ENCODE data around the gene NR4A1.

Gene NR4A1

DNA sequence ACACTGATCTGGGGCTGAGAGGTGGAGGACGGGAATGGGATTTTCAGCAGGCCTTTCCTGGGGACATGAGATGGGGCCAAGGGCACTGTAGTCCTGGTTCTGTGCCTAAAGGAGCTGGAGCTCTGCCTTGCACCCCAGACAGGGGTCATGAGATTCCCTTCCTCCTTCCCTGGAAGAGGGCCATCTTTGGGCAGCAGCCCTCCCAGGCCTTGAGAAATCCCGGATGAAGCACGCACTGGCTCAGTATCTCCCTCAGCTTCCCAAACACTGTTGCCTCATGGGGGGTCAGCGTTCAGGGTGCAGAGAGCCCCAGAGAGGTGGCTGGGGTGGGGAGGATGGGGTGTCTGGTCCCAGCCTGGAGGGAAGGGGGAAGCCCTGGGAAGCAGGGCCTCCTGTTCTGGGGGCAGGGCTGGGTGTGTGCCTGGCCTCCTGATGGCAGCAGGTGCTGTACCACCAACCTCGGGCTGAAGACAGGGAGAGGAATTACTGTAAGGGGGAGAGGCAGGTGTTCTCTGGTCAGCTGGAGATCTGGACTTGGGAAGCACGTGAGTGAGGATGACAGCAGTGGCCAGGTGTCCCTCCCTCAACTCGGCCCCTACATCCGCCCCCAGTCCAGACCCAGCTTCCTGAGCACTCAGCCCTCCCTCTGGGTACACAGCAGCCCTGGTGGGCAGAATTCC is 8.4 kb upstream of the NR4A1 start:
- no peak for ATAC-seq
- TF ChIP-seq ZNF70 (CRISPR knock-in tag; IDR thresholded peaks at IDR 0.05) = no peak
- TF ChIP-seq BACH2 (CRISPR knock-in tag; IDR thresholded peaks at IDR 0.05; ENCODE audit: borderline replicate concordance) = no peak
- TF ChIP-seq ZFP30 (CRISPR knock-in tag; IDR thresholded peaks at IDR 0.05) = no peak
- no peak for TF ChIP-seq OSR1 (CRISPR knock-in tag; IDR thresholded peaks at IDR 0.05)
- no peak for TF ChIP-seq TCF4 (CRISPR knock-in tag; IDR thresholded peaks at IDR 0.05; ENCODE audit: borderline replicate concordance)
- no peak for TF ChIP-seq ZFP3 (CRISPR knock-in tag; IDR thresholded peaks at IDR 0.05)
- no peak for TF ChIP-seq RARB (CRISPR knock-in tag; IDR thresholded peaks at IDR 0.05)
- TF ChIP-seq PPARA (CRISPR knock-in tag; IDR thresholded peaks at IDR 0.05; ENCODE audit: borderline replicate concordance) = no peak

DNA sequence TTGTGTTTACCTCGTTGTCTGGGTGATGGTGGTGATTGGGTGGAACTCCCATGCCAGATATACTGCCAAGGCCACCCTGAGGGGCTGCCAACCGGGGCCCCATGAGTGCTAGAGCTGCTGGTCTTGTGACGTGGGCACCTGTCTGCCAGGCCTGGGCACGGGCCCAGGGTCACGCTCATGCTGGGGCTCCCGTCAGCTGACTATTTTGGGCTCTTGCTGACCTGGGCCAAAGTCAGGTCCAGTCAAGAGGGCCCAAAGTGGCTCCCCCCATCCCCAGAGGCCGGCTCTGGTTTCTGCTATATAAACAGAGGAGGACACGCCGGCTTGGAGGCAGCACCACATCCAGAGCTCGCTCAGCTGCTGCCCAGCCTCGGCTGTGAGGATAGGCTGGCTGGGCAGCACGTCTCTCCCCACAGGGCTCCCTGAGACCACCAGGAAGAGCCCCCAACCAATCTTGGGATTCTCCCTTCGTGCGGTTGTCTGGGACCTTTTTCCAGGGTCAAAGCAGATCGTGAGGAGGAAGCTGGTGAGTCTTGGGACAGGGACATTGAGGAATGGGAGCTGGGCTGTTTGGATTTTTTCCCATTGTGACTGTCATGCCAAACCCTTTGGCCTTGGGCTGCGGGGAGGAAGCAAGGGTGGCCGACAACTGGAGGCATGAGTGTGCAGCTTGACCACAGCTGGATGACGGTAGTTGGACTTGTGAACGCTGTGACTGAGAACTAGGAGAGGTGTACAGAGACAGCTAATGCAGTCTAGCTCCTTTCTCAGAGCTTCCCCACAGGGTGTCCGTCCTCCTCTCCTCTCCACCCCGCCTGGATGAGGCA is 7.6 kb upstream of the NR4A1 start:
- no peak for ATAC-seq
- TF ChIP-seq ISL1 (CRISPR knock-in tag; IDR thresholded peaks at IDR 0.05) (no peak), ZNF565 (CRISPR knock-in tag; conservative IDR thresholded peaks at IDR 0.05; ENCODE audit: low read depth) (no peak), CSDC2 (CRISPR knock-in tag; IDR thresholded peaks at IDR 0.05) (no peak), ZFP3 (CRISPR knock-in tag; IDR thresholded peaks at IDR 0.05) (no peak), RARB (CRISPR knock-in tag; IDR thresholded peaks at IDR 0.05) (no peak), PPARA (CRISPR knock-in tag; IDR thresholded peaks at IDR 0.05; ENCODE audit: borderline replicate concordance) (no peak), ESRRG (CRISPR knock-in tag; IDR thresholded peaks at IDR 0.05) (no peak), ZC3H10 (CRISPR knock-in tag; IDR thresholded peaks at IDR 0.05) (no peak), BACH2 (CRISPR knock-in tag; IDR thresholded peaks at IDR 0.05; ENCODE audit: borderline replicate concordance) (no peak), ZNF70 (CRISPR knock-in tag; IDR thresholded peaks at IDR 0.05) (no peak), TOX (CRISPR knock-in tag; IDR thresholded peaks at IDR 0.05; ENCODE audit: borderline replicate concordance) (no peak), ZFP30 (CRISPR knock-in tag; IDR thresholded peaks at IDR 0.05) (no peak), ARNTL (CRISPR knock-in tag; IDR thresholded peaks at IDR 0.05; ENCODE audit: borderline replicate concordance, low read depth) (no peak), GLIS3 (CRISPR knock-in tag; IDR thresholded peaks at IDR 0.05) (no peak), ZNF8 (CRISPR knock-in tag; IDR thresholded peaks at IDR 0.05) (no peak)
- TF ChIP-seq, protein P1, sequence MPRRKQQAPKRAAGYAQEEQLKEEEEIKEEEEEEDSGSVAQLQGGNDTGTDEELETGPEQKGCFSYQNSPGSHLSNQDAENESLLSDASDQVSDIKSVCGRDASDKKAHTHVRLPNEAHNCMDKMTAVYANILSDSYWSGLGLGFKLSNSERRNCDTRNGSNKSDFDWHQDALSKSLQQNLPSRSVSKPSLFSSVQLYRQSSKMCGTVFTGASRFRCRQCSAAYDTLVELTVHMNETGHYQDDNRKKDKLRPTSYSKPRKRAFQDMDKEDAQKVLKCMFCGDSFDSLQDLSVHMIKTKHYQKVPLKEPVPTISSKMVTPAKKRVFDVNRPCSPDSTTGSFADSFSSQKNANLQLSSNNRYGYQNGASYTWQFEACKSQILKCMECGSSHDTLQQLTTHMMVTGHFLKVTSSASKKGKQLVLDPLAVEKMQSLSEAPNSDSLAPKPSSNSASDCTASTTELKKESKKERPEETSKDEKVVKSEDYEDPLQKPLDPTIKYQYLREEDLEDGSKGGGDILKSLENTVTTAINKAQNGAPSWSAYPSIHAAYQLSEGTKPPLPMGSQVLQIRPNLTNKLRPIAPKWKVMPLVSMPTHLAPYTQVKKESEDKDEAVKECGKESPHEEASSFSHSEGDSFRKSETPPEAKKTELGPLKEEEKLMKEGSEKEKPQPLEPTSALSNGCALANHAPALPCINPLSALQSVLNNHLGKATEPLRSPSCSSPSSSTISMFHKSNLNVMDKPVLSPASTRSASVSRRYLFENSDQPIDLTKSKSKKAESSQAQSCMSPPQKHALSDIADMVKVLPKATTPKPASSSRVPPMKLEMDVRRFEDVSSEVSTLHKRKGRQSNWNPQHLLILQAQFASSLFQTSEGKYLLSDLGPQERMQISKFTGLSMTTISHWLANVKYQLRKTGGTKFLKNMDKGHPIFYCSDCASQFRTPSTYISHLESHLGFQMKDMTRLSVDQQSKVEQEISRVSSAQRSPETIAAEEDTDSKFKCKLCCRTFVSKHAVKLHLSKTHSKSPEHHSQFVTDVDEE (CRISPR knock-in tag; IDR thresholded peaks at IDR 0.05) = no peak
- TF ChIP-seq, protein P2, sequence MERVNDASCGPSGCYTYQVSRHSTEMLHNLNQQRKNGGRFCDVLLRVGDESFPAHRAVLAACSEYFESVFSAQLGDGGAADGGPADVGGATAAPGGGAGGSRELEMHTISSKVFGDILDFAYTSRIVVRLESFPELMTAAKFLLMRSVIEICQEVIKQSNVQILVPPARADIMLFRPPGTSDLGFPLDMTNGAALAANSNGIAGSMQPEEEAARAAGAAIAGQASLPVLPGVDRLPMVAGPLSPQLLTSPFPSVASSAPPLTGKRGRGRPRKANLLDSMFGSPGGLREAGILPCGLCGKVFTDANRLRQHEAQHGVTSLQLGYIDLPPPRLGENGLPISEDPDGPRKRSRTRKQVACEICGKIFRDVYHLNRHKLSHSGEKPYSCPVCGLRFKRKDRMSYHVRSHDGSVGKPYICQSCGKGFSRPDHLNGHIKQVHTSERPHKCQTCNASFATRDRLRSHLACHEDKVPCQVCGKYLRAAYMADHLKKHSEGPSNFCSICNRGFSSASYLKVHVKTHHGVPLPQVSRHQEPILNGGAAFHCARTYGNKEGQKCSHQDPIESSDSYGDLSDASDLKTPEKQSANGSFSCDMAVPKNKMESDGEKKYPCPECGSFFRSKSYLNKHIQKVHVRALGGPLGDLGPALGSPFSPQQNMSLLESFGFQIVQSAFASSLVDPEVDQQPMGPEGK (CRISPR knock-in tag; IDR thresholded peaks at IDR 0.05; ENCODE audit: borderline replicate concordance) = no peak
- TF ChIP-seq, protein P3, sequence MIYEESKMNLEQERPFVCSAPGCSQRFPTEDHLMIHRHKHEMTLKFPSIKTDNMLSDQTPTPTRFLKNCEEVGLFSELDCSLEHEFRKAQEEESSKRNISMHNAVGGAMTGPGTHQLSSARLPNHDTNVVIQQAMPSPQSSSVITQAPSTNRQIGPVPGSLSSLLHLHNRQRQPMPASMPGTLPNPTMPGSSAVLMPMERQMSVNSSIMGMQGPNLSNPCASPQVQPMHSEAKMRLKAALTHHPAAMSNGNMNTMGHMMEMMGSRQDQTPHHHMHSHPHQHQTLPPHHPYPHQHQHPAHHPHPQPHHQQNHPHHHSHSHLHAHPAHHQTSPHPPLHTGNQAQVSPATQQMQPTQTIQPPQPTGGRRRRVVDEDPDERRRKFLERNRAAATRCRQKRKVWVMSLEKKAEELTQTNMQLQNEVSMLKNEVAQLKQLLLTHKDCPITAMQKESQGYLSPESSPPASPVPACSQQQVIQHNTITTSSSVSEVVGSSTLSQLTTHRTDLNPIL (CRISPR knock-in tag; IDR thresholded peaks at IDR 0.05; ENCODE audit: low read depth) = no peak

DNA sequence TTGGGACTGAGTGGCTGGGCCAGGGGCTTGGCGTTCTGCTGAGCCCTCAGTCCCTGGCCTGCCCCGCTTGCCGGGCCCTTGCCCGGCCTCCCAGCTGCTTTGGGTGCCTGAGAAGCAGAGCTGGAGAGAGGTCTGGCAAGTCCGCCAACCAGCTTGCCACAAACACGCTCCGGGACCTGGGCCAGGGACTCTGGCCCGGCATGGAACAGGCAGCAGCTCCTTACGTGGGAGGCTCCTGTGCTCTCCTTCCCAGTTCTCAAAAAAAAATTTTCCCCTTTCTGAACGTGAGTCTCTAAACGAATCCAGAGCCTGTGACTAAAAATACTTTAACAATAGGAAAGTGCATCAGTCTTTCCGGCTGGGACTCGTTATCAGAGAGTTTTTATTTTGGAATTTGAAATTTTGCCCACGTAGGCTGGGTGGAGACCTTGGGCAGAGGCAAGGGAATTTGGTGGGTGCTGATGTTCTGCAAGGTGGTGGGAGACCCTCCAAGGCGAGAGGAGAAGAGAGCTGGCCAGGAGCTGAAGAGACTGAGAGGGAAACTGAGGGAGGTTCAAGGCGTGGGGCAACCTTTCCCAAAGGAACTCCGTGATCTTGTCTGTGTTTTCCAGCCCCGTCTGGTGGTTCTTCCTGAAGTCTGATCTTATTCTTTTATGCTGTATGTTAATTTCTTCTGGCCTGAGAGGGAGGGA is 6.8 kb upstream of the NR4A1 start:
- ATAC-seq = no peak
- no peak for TF ChIP-seq BACH2 (CRISPR knock-in tag; IDR thresholded peaks at IDR 0.05; ENCODE audit: borderline replicate concordance)
- TF ChIP-seq, protein P1 (CRISPR knock-in tag; IDR thresholded peaks at IDR 0.05) = no peak
- no peak for TF ChIP-seq ISL1 (CRISPR knock-in tag; IDR thresholded peaks at IDR 0.05)
- TF ChIP-seq, protein P3 (CRISPR knock-in tag; IDR thresholded peaks at IDR 0.05; ENCODE audit: low read depth) = no peak
- TF ChIP-seq TOX (CRISPR knock-in tag; IDR thresholded peaks at IDR 0.05; ENCODE audit: borderline replicate concordance) = no peak
- TF ChIP-seq, protein P4, sequence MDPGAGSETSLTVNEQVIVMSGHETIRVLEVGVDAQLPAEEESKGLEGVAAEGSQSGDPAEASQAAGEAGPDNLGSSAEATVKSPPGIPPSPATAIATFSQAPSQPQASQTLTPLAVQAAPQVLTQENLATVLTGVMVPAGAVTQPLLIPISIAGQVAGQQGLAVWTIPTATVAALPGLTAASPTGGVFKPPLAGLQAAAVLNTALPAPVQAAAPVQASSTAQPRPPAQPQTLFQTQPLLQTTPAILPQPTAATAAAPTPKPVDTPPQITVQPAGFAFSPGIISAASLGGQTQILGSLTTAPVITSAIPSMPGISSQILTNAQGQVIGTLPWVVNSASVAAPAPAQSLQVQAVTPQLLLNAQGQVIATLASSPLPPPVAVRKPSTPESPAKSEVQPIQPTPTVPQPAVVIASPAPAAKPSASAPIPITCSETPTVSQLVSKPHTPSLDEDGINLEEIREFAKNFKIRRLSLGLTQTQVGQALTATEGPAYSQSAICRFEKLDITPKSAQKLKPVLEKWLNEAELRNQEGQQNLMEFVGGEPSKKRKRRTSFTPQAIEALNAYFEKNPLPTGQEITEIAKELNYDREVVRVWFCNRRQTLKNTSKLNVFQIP (CRISPR knock-in tag; IDR thresholded peaks at IDR 0.05; ENCODE audit: borderline replicate concordance, low read depth) = no peak
